Measurements from ENCODE around the gene KLHL2. TPM values are rescaled to one million over a fixed set of nuclear protein-coding genes. Genes with fewer than 3 reads are reported as not detected.

Gene KLHL2
- total RNA-seq, 1 experiment from 2014 or later: 12.4 TPM

DNA sequence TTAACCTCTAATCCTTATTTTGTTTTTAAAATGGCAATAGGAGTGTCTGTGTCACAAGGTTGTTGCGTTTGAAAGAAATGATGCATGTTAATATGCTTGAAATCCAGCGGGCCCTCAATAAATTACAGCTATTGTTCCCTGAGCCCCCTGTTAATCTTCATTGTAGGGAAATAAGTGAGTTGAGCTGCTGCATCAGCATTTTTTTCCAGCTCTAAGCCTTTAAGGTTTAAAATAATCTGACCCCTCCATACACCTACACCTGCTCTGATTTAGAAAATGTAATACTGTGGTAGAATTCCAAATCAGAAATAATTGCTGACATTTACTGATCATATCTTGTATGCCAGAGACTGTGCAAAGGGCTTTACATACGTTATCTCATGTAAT is 117.5 kb downstream of the KLHL2 start:
- DNase-seq (ENCODE audit: low spot score): no peak
- Mint-ChIP-seq H3K4me1 (peaks cover 16% of the 10 kb centered on the region), H3K9me3 (no peaks in the 10 kb centered on the region), H3K27me3 (ENCODE audit: low read depth) (no peaks in the 10 kb centered on the region), H3K36me3 (no peaks in the 10 kb centered on the region), H3K27ac (peak overlapping the region; percentile 95; the same call in 1 of the 2 replicates), H3K4me3 (no peak overlapping the region)
- ATAC-seq: no peak
- CTCF ChIA-PET: interaction anchor here (0.7 to 1.4 kb wide), 3 partner anchors 31 to 212 kb away, joined by 3 to 7 read pairs (median 5); partner anchors contain the start of gene TMEM192
- POLR2A ChIA-PET: no interaction called here
- TF ChIP-seq ZNF121 (CRISPR knock-in tag; IDR thresholded peaks at IDR 0.05) (no peak), NFYB (CRISPR knock-in tag; conservative IDR thresholded peaks at IDR 0.05; ENCODE audit: low read depth) (no peak), NR3C1 (CRISPR knock-in tag; conservative IDR thresholded peaks at IDR 0.05; ENCODE audit: low read depth) (no peak), SMAD3 (CRISPR knock-in tag; IDR thresholded peaks at IDR 0.05; ENCODE audit: borderline replicate concordance) (no peak), ZNF416 (CRISPR knock-in tag; IDR thresholded peaks at IDR 0.05) (no peak), ZNF317 (CRISPR knock-in tag; IDR thresholded peaks at IDR 0.05; ENCODE audit: borderline replicate concordance, low read depth) (no peak), TEAD1 (CRISPR knock-in tag; IDR thresholded peaks at IDR 0.05) (no peak), ETV6 (CRISPR knock-in tag; IDR thresholded peaks at IDR 0.05) (no peak), RORB (CRISPR knock-in tag; IDR thresholded peaks at IDR 0.05) (no peak), FOXP1 (CRISPR knock-in tag; IDR thresholded peaks at IDR 0.05; ENCODE audit: borderline replicate concordance) (no peak), CREM (CRISPR knock-in tag; IDR thresholded peaks at IDR 0.05) (no peak)
- TF ChIP-seq, protein P1, sequence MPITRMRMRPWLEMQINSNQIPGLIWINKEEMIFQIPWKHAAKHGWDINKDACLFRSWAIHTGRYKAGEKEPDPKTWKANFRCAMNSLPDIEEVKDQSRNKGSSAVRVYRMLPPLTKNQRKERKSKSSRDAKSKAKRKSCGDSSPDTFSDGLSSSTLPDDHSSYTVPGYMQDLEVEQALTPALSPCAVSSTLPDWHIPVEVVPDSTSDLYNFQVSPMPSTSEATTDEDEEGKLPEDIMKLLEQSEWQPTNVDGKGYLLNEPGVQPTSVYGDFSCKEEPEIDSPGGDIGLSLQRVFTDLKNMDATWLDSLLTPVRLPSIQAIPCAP (CRISPR knock-in tag; IDR thresholded peaks at IDR 0.05): no peak
- TF ChIP-seq, protein P2, sequence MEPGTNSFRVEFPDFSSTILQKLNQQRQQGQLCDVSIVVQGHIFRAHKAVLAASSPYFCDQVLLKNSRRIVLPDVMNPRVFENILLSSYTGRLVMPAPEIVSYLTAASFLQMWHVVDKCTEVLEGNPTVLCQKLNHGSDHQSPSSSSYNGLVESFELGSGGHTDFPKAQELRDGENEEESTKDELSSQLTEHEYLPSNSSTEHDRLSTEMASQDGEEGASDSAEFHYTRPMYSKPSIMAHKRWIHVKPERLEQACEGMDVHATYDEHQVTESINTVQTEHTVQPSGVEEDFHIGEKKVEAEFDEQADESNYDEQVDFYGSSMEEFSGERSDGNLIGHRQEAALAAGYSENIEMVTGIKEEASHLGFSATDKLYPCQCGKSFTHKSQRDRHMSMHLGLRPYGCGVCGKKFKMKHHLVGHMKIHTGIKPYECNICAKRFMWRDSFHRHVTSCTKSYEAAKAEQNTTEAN (CRISPR knock-in tag; IDR thresholded peaks at IDR 0.05): no peak

DNA sequence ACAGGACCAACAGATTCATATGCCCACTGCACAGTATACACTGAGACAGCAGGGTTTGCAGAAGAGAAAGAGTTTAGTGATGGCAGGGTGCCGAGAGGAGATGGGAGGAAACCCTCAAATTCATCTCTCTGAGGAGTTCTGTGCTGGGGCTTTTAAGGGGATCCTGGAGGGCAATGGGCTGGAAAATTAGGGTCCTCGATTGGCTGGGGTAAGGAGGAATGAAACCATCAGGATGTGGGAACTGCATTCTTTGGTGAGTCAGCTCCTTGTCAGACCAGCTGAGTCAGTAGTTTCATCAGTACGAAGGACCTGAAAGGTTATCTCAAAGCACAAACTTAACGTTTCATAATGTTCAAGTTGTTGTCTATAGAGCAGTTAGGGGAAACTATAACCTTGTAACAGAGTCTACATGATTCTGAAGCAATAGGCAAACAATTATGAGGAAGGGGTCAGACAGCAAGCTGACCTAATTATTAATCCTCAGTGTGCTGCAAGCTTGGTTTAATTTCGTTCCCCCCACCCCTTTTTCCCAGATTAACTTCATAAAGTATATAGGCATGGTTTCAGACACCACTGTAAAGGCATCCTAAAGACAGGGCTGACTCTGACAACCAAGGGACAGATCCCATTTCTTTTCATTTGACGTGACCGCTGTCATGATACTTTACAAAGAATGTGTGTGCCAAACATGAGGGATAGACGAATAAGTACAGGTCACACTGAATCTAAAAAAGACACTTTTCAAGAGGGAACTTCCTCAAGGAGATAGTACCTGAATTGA is 118.6 kb downstream of the KLHL2 start:
- peak overlapping the region; percentile 33; the same call in 1 of the 2 replicates for H3K4me3 Mint-ChIP-seq
- H3K4me1 Mint-ChIP-seq: peaks cover 24% of the 10 kb centered on the region
- peak overlapping the region; percentile 95 for H3K27ac Mint-ChIP-seq
- POLR2A ChIA-PET: no interaction called here
- CTCF ChIA-PET: interaction anchor here (0.7 to 1.7 kb wide), 3 partner anchors 30 to 195 kb away, joined by 3 to 9 read pairs (median 7); no protein-coding TSS in a partner anchor
- peaks cover 7% of the 10 kb centered on the region for H3K36me3 Mint-ChIP-seq
- TF ChIP-seq NR3C1 (CRISPR knock-in tag; conservative IDR thresholded peaks at IDR 0.05; ENCODE audit: low read depth) (no peak), GABPB1 (CRISPR knock-in tag; IDR thresholded peaks at IDR 0.05) (peak; percentile 61; the same call in 1 of the 2 replicates)
- H3K27me3 Mint-ChIP-seq (ENCODE audit: low read depth): no peaks in the 10 kb centered on the region
- DNase-seq (ENCODE audit: low spot score): no peak
- no peaks in the 10 kb centered on the region for H3K9me3 Mint-ChIP-seq
- no peak for ATAC-seq

DNA sequence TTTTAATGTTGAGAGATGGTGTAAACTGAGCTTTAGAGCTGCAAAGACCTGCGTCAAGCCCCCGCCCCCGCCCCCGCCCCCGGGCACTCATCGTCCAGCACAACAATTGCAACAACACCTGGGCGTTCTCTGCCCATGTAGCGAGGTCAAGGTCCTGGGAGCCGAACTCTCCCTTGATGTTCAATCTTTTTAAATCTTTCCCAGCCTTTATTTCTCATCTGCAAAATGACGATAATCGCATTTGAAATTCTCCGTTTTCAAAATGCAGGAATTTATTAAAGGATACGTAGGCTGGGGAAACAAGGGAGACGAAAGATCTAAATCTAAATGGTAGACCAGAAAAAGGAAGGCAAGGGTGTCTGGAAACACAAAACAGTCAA is 119.5 kb downstream of the KLHL2 start:
- CTCF ChIA-PET: interaction anchor here (0.9 to 2.9 kb wide), 6 partner anchors 23 to 349 kb away, joined by 3 to 28 read pairs (median 7); partner anchors contain the start of genes TMEM192 and TRIM61
- ATAC-seq: 0 out of 2 replicates have a peak, but pooled peaks have one; percentile 3
- TF ChIP-seq, protein P3, sequence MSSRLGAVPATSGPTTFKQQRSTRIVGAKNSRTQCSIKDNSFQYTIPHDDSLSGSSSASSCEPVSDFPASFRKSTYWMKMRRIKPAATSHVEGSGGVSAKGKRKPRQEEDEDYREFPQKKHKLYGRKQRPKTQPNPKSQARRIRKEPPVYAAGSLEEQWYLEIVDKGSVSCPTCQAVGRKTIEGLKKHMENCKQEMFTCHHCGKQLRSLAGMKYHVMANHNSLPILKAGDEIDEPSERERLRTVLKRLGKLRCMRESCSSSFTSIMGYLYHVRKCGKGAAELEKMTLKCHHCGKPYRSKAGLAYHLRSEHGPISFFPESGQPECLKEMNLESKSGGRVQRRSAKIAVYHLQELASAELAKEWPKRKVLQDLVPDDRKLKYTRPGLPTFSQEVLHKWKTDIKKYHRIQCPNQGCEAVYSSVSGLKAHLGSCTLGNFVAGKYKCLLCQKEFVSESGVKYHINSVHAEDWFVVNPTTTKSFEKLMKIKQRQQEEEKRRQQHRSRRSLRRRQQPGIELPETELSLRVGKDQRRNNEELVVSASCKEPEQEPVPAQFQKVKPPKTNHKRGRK (CRISPR knock-in tag; IDR thresholded peaks at IDR 0.05; ENCODE audit: borderline replicate concordance): no peak
- TF ChIP-seq, protein P4, sequence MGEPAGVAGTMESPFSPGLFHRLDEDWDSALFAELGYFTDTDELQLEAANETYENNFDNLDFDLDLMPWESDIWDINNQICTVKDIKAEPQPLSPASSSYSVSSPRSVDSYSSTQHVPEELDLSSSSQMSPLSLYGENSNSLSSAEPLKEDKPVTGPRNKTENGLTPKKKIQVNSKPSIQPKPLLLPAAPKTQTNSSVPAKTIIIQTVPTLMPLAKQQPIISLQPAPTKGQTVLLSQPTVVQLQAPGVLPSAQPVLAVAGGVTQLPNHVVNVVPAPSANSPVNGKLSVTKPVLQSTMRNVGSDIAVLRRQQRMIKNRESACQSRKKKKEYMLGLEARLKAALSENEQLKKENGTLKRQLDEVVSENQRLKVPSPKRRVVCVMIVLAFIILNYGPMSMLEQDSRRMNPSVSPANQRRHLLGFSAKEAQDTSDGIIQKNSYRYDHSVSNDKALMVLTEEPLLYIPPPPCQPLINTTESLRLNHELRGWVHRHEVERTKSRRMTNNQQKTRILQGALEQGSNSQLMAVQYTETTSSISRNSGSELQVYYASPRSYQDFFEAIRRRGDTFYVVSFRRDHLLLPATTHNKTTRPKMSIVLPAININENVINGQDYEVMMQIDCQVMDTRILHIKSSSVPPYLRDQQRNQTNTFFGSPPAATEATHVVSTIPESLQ (CRISPR knock-in tag; IDR thresholded peaks at IDR 0.05): no peak
- TF ChIP-seq, protein P5, sequence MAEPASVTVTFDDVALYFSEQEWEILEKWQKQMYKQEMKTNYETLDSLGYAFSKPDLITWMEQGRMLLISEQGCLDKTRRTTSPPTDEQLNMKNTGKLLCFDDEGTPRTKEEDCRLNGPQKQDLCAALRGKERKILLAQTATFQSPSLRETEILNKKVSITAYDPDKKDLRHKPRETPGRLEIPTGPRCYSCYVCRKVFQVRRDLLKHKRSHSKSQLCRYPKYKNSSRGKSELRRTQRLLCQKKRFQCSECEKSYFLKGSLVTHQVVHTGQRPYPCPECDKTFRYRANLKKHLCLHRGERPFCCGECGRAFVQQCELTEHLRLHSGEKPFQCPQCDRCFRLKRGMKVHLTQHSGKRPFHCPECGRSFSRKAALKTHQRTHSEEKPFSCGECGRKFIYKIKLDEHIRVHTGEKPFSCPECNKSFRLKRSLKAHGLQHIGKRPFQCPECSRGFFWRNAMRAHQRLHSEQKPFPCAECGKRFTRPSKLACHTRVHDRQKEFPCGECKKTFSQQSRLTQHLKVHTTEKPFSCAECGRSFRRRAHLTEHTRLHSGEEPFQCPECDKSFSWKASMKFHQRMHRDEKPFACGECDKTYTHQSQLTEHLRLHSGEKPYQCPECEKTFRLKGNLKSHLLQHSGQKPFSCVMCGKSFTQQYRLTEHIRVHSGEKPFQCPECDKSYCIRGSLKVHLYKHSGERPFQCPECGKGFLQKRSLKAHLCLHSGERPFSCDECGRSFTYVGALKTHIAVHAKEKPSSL (CRISPR knock-in tag; conservative IDR thresholded peaks at IDR 0.05): no peak
- TF ChIP-seq, protein P6, sequence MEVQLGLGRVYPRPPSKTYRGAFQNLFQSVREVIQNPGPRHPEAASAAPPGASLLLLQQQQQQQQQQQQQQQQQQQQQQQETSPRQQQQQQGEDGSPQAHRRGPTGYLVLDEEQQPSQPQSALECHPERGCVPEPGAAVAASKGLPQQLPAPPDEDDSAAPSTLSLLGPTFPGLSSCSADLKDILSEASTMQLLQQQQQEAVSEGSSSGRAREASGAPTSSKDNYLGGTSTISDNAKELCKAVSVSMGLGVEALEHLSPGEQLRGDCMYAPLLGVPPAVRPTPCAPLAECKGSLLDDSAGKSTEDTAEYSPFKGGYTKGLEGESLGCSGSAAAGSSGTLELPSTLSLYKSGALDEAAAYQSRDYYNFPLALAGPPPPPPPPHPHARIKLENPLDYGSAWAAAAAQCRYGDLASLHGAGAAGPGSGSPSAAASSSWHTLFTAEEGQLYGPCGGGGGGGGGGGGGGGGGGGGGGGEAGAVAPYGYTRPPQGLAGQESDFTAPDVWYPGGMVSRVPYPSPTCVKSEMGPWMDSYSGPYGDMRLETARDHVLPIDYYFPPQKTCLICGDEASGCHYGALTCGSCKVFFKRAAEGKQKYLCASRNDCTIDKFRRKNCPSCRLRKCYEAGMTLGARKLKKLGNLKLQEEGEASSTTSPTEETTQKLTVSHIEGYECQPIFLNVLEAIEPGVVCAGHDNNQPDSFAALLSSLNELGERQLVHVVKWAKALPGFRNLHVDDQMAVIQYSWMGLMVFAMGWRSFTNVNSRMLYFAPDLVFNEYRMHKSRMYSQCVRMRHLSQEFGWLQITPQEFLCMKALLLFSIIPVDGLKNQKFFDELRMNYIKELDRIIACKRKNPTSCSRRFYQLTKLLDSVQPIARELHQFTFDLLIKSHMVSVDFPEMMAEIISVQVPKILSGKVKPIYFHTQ (CRISPR knock-in tag; IDR thresholded peaks at IDR 0.05): no peak
- no peak for TF ChIP-seq FOXK1 (CRISPR knock-in tag; IDR thresholded peaks at IDR 0.05)

More for the DNA sequence above, 119.5 kb downstream of the KLHL2 start:
- no peaks in the 10 kb centered on the region for H3K9me3 Mint-ChIP-seq
- H3K36me3 Mint-ChIP-seq: peaks cover 14% of the 10 kb centered on the region
- H3K27ac Mint-ChIP-seq: 0 out of 2 replicates have a peak overlapping the region, but pooled peaks have one; percentile 95
- H3K4me1 Mint-ChIP-seq: peaks cover 33% of the 10 kb centered on the region
- POLR2A ChIA-PET: interaction anchor here (0.7 to 1.0 kb wide), 7 partner anchors 15 to 547 kb away, joined by 3 to 7 read pairs (median 4); partner anchors contain the start of gene TMEM192
- DNase-seq (ENCODE audit: low spot score): peak; percentile 36
- H3K27me3 Mint-ChIP-seq (ENCODE audit: low read depth): no peaks in the 10 kb centered on the region
- H3K4me3 Mint-ChIP-seq: no peak overlapping the region

All from WTC11 (cell line).